H1 (cell line): Measurements from ENCODE around the gene NACA. TPM values are rescaled to one million over a fixed set of nuclear protein-coding genes. Genes with fewer than 3 reads are reported as not detected.

Experiments
- GABPA ChIP-seq: IDR thresholded peaks from 2 replicates; pipeline ENCODE4 v1.6.1; 2011; ENCODE audit warnings: mild to moderate bottlenecking, low read length, moderate library complexity, borderline replicate concordance; ENCODE audit not compliant: insufficient read depth
- TBP ChIP-seq: IDR thresholded peaks from 2 replicates; pipeline ENCODE4 v1.6.1; 2011; ENCODE audit warnings: low read depth, low read length, improper control_type of control experiment
- polyA plus RNA-seq, 7 experiments: library from polyadenylated mRNA; depleted of rRNA in 3 of 7; stranded (reverse) in 5 of 7; unstranded in 2 of 7; fragments of >200 nt in 5 of 7; fragments of 200-250 nt in 2 of 7; gene quantifications; 1 replicate in 5 of 7; 2 replicates in 1 of 7; 4 replicates in 1 of 7; pipeline versions ENCODE4 v1.2.1 to v1.2.3, GENCODE V29; 2011 to 2013; ENCODE audit warnings: missing spikeins in 2 of 7, mixed read lengths in 2 of 7
- total RNA-seq: library from RNA; stranded (reverse); fragmentation: NEBNext Ultra II Directional; extraction: Animal tissue kit (Norgen Biotek cat#: 25700); gene quantifications from 2 replicates; pipeline ENCODE4 v1.2.1, GENCODE V29; 2021

NACA gene
- total and polyA plus RNA-seq, 2 of the 8 experiments (the other 6 are each of a cell fraction or from before 2014, with no cell fraction given), result 511 to 1,063 TPM

DNA sequence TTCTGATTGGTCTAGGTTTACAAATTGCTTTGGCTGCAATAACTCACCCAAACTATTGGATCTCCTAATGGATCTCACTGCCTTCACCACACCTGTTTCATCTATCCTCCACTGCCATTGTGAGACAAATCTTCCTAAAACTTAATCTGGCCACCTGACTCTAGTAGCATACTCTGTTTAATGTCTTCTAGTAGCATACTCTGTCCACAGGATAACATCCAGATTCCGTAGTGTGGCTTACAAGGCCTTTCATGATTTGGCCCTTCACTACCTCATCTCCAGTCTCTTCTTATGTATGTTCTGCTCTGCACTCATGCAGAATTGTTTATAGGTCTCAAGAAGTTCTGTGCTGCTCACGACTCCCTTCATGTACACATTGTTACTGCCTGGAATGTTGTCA, 48.0 kb upstream of the NACA start (continued):
- TF ChIP-seq GABPA (no peak), TBP (no peak)
